ENCODE results near the gene RACGAP1.

RACGAP1 gene

GRCh38 chr12:50017641-50018040 is 7.7 kb downstream of the RACGAP1 start (continued):
- TF ChIP-seq TCF4 (CRISPR knock-in tag; IDR thresholded peaks at IDR 0.05; ENCODE audit: borderline replicate concordance), result no peak

- ATAC-seq, result peak; percentile 72
- TF ChIP-seq ESRRG (CRISPR knock-in tag; IDR thresholded peaks at IDR 0.05), result no peak
- no peak for TF ChIP-seq TSHZ2 (CRISPR knock-in tag; IDR thresholded peaks at IDR 0.05)
- no peak for TF ChIP-seq SNAI2 (CRISPR knock-in tag; IDR thresholded peaks at IDR 0.05)
- no peak for TF ChIP-seq TCF4 (CRISPR knock-in tag; IDR thresholded peaks at IDR 0.05; ENCODE audit: borderline replicate concordance)
- no peak for TF ChIP-seq BACH2 (CRISPR knock-in tag; IDR thresholded peaks at IDR 0.05; ENCODE audit: borderline replicate concordance)
- TF ChIP-seq ZFP30 (CRISPR knock-in tag; IDR thresholded peaks at IDR 0.05), result no peak
- no peak for TF ChIP-seq GLIS3 (CRISPR knock-in tag; IDR thresholded peaks at IDR 0.05)
- TF ChIP-seq, protein P1, sequence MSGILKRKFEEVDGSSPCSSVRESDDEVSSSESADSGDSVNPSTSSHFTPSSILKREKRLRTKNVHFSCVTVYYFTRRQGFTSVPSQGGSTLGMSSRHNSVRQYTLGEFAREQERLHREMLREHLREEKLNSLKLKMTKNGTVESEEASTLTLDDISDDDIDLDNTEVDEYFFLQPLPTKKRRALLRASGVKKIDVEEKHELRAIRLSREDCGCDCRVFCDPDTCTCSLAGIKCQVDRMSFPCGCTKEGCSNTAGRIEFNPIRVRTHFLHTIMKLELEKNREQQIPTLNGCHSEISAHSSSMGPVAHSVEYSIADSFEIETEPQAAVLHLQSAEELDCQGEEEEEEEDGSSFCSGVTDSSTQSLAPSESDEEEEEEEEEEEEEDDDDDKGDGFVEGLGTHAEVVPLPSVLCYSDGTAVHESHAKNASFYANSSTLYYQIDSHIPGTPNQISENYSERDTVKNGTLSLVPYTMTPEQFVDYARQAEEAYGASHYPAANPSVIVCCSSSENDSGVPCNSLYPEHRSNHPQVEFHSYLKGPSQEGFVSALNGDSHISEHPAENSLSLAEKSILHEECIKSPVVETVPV (CRISPR knock-in tag; IDR thresholded peaks at IDR 0.05), result no peak
- TF ChIP-seq CSDC2 (CRISPR knock-in tag; IDR thresholded peaks at IDR 0.05), result no peak
- no peak for TF ChIP-seq ZNF70 (CRISPR knock-in tag; IDR thresholded peaks at IDR 0.05)
- TF ChIP-seq ZC3H10 (CRISPR knock-in tag; IDR thresholded peaks at IDR 0.05), result no peak
- TF ChIP-seq POU6F1 (CRISPR knock-in tag; IDR thresholded peaks at IDR 0.05; ENCODE audit: borderline replicate concordance, low read depth), result no peak
- TF ChIP-seq PPARA (CRISPR knock-in tag; IDR thresholded peaks at IDR 0.05; ENCODE audit: borderline replicate concordance), result no peak
- TF ChIP-seq ZNF8 (CRISPR knock-in tag; IDR thresholded peaks at IDR 0.05), result no peak
- TF ChIP-seq TOX (CRISPR knock-in tag; IDR thresholded peaks at IDR 0.05; ENCODE audit: borderline replicate concordance), result no peak
- no peak for TF ChIP-seq ZFP3 (CRISPR knock-in tag; IDR thresholded peaks at IDR 0.05)
- no peak for TF ChIP-seq ARNTL (CRISPR knock-in tag; IDR thresholded peaks at IDR 0.05; ENCODE audit: borderline replicate concordance, low read depth)
These were observed 8.5 kb downstream of the RACGAP1 start for GRCh38 chr12:50016501-50017475.

GRCh38 chr12:50014342-50014741 is 11.0 kb downstream of the RACGAP1 start:
- ATAC-seq, result no peak
- TF ChIP-seq PPARA (CRISPR knock-in tag; IDR thresholded peaks at IDR 0.05; ENCODE audit: borderline replicate concordance) (no peak), TOX (CRISPR knock-in tag; IDR thresholded peaks at IDR 0.05; ENCODE audit: borderline replicate concordance) (no peak), POU6F1 (CRISPR knock-in tag; IDR thresholded peaks at IDR 0.05; ENCODE audit: borderline replicate concordance, low read depth) (no peak), OSR1 (CRISPR knock-in tag; IDR thresholded peaks at IDR 0.05) (no peak), ISL1 (CRISPR knock-in tag; IDR thresholded peaks at IDR 0.05) (no peak), ZNF565 (CRISPR knock-in tag; conservative IDR thresholded peaks at IDR 0.05; ENCODE audit: low read depth) (no peak), CSDC2 (CRISPR knock-in tag; IDR thresholded peaks at IDR 0.05) (no peak), ESRRG (CRISPR knock-in tag; IDR thresholded peaks at IDR 0.05) (no peak), SNAI2 (CRISPR knock-in tag; IDR thresholded peaks at IDR 0.05) (no peak), ZNF8 (CRISPR knock-in tag; IDR thresholded peaks at IDR 0.05) (no peak), ARNTL (CRISPR knock-in tag; IDR thresholded peaks at IDR 0.05; ENCODE audit: borderline replicate concordance, low read depth) (no peak), TSHZ2 (CRISPR knock-in tag; IDR thresholded peaks at IDR 0.05) (no peak), ZFP30 (CRISPR knock-in tag; IDR thresholded peaks at IDR 0.05) (no peak)
- TF ChIP-seq, protein P2, sequence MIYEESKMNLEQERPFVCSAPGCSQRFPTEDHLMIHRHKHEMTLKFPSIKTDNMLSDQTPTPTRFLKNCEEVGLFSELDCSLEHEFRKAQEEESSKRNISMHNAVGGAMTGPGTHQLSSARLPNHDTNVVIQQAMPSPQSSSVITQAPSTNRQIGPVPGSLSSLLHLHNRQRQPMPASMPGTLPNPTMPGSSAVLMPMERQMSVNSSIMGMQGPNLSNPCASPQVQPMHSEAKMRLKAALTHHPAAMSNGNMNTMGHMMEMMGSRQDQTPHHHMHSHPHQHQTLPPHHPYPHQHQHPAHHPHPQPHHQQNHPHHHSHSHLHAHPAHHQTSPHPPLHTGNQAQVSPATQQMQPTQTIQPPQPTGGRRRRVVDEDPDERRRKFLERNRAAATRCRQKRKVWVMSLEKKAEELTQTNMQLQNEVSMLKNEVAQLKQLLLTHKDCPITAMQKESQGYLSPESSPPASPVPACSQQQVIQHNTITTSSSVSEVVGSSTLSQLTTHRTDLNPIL (CRISPR knock-in tag; IDR thresholded peaks at IDR 0.05; ENCODE audit: low read depth), result no peak
- TF ChIP-seq, protein P1 (CRISPR knock-in tag; IDR thresholded peaks at IDR 0.05), result no peak
